GM18909 (cell line): ENCODE results near the gene ABCB10.
"Not testable (repeated sequence)": the region's sequence is repeated elsewhere in the genome, so short reads cannot be mapped to it uniquely, and the experiment has no call there.

Experiments
- ATAC-seq: cut with Tn5 transposase; IDR thresholded peaks from one replicate; pipeline ENCODE4 v1.9.1; 2021; ENCODE audit warnings: mild to moderate bottlenecking; ENCODE audit not compliant: unreplicated experiment, poor library complexity

Gene ABCB10

DNA sequence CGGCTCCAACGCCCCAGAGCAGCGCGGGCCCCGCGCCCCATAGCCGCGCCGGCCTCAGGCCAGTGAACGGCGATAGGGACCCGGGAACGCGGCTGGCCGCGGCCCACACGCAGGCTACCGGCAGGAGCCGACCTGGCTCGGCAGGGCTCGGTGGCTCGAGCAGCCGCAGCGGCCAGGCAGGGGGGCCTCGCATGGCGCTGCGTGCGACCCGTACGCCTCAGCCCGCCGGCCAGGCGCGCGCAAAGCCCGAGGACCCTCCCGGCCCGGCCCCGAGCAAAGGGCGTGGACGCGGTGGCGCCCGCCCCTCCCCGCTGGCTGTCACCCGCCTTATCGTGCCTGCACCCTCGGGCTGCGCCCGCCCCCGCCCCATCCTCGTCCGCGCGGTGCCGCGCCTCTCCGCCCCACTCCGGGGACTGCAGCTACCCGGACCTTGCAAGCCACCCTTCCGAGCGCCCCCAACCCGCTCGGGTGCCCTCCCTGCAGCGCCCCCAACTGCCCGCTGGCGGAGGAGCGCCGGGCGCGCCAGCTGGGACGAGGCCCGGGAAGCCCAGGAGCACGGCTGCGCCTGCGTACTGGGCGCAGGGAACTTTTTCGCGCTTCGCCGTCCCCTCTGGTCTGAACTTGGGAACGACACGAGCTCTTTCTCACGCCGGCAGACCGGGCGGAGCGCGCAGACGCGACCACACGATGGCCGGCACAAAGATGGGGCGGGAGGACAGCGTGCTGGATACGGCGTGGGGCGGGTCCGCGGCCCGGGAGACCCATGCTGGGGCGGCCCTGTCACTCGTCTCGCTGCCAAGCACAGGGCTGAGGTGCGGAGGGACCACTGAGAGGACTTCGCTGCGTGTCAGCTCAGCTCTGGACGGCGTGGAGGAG lies at the start of gene ABCB10:
Gene ABCB10 (minus strand): TSS at position 248 of the 876 bp plus-strand sequence. CDS start 55 bp downstream, at position 193.
- ATAC-seq, result peak; percentile 79

DNA sequence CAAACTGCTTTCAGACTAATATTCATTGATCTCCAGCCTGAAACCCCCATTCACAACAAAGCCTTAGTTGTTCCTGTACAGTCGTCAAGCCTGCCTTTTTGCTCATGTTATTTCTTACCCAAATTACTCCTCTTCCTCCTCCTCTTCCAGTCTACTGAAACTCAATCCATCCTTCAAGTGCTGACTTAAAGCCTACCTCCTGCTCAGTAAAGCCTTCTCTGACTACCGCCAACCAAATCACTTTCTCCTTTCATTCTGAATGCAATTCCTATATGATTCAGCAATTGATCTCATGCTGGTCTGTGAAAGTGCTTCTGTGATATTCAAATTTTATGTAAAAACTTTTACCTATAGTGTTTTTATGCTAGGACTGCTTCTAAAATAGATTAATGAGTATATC lies 48.9 kb upstream of the ABCB10 start:
- ATAC-seq, result no peak

DNA sequence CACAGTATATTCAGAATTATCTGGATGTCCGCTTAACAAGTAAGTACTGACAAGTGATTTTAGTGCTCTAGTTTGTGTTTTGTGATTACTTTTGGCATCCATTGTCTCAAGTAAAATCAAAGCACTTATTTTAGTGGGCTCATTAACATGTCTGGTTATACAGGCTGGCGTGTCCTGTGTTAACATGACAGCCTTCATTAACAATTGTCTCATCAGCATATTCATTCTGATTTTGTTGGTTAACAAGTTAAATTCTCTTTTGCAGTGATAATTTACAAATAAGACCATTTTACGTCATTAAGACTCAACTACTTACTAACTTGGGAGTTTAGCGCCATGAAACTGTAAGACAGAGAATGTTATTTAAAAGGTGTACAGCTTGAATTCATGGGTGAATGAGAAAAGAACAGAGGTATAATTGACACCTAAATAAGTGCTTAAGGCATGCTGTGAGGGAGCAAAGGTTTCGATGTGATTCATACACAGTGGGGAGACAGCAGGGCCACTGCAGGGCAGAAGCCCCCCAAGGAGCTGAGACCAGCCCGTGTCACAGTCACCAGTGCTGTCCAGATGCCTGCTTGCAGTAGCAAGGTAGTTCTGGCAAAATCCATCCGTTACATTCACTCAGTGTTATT lies 45.0 kb upstream of the ABCB10 start:
- no peak for ATAC-seq

DNA sequence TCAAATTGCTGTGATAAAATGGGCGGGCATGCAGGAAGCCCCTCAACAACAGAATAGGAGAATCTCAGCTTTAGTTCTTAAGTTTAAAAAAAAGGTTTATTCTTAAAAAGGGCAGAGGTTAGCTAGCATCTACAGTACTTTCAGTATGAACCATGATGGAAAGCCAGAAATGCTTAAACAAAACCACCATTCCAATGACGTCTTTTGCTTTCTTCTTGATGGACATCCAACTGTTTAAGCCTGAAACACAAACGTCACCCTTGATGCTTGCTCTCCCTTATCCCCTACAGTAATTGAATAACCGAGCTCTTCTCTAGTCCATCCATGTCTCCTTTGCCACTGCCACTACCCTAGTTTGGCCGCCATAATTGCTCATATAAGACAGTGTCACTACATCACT lies 41.7 kb upstream of the ABCB10 start:
- no peak for ATAC-seq

DNA sequence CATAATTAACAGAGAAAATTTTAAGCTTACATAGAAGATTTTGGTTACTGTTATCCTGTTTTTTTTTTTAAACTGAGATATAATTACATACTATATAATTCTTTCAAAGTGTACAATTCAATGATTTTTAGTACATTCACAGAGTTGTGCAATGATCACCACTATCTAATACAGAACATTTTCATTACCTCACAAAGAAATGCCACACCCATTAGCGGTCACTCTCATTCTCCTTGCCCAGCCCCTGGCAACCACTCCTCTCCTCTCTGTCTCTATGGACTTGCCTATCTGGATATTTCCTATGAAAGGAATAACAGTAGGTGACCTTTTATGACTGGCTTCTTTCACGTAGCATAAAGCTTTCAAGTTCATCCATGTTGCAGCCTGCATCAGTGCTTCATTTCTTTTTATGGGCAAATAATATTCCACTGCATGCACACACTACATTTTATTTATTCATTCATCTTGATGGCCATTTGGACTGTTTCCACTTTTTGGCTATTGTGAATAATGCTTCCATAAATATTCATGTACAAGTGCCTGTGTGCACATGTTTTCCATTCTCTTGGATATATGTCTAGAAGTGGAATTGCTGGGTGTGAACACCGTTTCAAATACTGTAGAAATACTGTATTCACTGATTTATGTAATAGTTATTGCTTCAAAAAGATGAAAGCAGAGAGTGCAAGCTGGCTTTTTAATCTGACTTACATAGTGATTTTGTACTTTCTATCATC lies 40.9 kb upstream of the ABCB10 start:
- no peak for ATAC-seq

DNA sequence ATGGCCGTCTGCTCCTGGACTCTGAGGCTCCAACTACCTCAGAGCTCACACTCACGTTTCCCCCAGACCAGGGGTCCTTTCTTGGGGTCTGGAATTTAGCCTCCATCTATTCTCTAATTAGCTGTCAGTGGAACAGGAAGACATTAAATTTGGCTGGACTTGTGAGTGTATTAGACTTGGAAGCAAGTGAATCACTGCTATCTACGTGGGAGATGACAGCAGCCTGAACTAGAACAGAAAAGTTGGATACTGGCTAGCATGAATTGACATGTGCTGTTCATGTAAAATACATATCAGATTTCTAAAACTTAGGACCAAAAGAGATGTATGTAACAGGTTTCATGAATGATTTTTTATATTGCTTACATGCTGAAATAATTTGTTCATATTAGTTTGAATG lies 39.4 kb upstream of the ABCB10 start:
- ATAC-seq, result no peak

DNA sequence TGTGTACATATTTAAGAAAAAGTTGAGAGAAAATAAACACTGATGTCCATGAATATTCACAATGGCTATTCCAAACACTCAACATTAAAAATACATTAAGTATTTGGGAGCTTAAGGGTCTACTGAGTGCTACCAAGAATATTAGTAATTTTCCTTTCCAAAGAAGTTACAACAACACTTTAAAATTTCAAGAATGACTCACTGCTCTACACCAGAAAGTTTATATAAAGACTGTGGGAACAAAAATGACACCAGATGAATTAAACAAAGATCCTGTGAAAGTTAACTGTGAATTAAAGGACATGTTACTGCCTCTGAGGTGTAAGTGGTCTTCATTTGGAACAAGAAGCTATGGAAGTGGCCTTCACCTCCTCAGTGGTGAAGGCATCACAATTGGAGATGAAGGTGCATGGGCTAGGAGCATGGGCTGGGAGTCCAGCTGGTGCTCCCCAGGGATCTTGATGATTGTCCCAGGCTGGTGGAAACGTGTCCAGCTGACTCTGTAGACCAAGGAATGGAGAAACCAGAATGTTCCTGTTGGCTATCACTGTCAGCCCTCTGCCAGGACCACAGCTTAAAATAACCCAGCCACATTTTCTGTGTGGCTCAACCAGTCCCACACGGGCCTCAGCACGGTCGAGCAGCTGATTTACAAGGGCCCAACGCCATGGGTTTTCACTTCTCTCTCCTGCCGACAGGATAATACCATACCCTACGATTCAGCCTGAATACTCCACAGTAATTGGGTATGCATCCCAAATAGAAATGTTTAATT lies 38.6 kb upstream of the ABCB10 start:
- no peak for ATAC-seq

DNA sequence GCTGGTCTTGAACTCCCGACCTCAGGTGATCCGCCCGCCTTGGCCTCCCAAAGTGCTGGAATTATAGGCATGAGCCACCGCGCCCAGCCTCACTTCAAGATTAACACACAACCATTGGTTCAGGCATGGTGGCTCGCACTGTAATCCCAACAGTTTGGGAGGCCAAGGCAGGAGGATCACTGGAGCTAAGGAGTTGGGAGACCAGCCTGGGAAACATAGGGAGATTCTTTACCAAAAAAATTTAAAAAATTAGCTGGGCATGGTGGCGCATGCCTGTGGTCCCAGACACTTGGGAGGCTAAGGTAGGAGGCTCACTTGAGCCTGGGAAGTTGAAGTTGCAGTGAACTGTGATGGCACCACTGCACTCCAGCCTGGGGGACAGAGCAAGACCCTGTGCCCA lies 37.4 kb upstream of the ABCB10 start:
- ATAC-seq, result not testable (repeated sequence)

DNA sequence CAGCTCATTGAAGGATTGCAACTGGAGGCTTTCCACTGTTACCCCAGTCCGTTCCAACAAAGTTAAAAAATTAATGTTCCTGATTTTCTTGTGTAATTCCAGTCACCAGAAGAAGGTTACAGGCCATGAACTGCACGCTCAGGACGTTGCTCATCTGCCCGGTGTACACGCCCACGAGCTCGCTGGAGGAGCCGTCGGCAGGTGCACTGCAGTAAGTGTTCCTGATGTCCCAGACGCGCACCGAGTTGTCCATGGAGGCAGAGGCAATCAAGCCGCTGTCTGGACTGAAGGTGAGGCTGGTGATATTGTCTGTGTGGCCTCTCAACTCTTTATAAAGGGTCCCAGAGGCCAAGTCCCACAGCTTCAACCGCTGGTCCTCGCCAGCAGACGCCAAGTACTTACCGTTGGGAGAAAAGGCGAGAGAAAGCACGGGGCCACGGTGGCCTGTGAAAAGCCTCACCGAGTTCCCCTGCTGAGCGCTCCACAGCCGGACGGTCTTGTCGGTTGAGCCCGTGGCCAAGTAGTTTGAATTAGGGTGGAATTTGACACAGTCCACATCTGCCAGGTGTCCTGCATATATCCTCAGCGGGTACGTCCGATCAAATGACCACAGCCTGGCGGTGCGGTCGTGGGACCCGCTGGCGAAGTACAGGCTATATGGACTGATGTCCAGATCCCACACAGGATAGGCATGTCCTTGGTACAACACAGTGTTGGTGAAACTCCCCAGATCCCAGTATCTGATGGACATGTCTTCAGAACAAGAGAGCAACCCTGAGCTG lies 35.9 kb upstream of the ABCB10 start:
- ATAC-seq, result no peak

DNA sequence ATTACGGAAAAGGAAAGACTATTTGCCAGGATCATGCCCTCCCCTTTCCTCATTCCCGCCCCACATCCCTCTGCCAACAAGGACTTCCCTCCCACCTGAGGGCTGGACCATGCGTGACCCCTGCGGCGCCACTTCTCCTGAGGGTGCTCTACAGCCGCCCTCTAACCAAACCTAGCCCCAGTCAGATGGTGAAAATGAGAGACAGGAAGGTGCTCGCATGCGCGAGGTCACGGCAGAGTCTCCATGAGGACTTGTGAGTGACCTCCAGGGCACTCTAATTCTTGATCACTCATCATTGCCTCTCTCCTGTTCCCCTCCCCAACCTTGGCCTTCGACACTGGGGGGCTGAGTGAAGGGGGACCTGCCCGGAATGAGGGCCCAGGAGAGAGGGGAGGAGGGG lies 35.3 kb upstream of the ABCB10 start:
- no peak for ATAC-seq

DNA sequence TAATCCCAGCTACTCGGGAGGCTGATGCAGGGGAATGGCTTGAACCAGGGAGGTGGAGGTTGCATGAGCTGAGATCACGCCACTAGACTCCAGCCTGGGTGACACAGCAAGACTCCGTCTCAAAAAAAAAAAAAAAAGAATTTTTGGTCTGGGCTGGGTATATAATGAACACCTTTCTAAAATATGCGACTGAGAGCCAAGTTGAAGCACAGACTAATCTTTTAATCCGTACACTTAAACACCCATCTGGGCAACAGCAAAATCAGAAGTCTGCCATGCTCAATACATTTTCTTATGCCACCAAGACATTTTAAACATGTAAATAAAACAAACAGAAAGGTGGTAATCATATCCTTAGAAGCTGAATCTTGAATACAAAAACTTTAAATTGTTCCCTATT lies 31.6 kb upstream of the ABCB10 start:
- no peak for ATAC-seq

DNA sequence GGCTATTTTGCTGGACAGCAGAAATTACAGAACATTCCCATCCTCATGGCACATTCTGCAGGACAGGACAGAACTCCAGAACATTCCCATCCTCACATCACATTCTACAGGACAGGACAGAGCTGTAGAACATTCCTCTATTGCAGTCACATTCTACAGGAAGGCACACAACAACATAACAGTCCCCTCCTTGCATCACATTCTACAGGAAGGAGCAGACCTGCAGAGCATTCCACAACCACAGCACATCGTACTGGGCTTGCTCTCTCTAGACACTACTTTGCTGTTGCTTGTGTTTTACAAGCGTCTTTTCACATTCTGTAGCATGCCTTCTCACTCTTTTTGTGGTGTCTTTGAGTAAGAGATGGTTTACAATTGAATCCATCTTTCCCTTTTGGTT lies 26.8 kb upstream of the ABCB10 start:
- ATAC-seq, result no peak

DNA sequence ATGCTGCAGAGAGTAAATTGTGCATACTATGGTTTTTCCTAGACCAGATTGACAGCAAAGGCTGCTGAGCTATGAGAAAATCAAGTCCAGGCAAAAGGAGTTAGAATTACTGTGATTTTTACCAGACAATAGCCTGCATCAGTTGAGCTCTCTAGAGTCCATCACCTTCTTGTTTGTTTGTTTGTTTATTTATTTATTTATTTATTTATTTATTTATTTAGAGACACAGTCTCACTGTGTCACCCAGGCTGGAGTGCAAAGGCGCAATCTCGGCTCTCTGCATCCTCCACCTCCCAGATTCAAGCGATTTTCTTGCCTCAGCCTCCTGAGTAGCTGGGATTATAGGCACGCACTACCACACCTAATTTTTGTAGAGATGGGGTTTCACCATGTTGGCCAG lies 24.2 kb upstream of the ABCB10 start:
- ATAC-seq, result no peak

DNA sequence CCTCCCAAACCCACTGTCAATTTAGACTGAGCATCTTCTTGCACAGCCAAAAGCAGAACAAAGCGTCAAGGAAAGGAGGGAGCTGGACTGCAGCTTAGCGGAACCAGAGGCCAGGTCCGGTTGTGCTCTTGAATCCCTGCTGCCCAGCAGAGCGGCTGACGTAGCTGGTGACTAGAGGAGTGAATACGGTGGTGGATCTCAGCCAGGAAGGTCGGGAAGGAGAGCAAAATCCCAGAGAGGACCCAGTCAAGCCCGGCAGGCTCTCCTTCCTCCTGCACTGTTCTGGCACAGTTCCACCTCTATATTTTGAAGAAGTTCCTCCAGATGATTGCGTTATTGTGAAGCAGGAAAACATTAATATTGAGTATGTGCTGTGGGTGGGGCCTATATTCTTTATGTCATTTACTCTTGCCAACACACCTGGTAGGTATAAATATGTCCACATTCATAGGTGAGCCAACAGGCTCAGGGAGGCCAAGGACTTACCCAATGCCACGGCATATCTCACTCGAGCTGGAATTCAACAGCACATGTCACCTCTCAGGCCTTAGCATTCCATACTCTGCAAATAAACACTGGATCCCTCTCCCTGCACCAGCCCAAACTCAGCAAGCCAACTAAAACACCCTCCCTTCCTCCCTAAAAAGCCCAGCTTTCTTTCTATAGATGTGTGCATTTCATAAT lies 23.6 kb upstream of the ABCB10 start:
- no peak for ATAC-seq

DNA sequence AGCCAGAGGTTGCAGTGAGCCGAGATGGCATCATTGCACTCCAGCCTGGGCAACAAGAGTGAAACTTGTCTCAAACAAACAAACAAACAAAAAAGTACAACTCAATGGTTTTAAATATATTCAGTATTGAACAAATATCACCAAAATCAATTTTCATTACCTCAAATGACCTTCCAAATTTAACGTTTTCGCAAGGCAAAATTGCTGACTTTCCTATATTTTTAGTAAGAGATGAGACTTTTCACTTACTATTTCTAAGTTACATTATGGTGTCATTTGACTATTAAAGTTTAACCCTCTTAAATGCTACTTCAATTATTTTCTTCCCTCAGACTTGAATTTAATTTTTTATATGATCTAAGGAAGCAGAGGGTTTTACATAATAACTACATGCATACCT lies 23.0 kb upstream of the ABCB10 start:
- ATAC-seq, result no peak

DNA sequence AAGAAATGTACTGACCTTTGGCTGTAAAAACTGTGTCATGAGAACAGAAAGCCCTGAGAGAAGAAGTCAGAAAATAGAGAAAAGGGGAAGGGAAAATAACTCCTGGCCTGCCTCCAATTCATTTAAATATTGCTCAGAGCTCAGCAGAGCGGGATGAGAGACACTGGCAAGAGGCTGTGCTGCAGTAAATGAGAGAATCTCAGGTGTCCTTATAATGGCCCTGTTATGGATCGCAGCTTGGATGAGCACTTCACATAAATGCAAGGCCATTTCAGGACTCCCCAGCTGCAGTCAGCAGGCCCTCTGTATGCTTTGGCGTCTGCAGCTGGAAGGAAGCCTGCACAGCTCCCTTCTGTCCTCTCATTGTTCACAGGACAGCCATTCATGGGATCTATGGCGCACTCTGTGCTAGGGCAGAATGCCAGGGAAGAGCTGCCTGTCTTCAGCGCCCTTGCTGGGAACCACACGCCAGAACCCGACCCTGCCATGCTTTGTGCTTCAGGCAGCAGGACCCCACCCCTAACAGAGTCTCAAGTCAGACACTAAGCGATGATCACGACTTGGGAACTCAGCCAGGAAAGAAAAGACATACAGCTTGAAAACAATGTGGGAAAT lies 20.7 kb upstream of the ABCB10 start:
- peak; percentile 74 for ATAC-seq

DNA sequence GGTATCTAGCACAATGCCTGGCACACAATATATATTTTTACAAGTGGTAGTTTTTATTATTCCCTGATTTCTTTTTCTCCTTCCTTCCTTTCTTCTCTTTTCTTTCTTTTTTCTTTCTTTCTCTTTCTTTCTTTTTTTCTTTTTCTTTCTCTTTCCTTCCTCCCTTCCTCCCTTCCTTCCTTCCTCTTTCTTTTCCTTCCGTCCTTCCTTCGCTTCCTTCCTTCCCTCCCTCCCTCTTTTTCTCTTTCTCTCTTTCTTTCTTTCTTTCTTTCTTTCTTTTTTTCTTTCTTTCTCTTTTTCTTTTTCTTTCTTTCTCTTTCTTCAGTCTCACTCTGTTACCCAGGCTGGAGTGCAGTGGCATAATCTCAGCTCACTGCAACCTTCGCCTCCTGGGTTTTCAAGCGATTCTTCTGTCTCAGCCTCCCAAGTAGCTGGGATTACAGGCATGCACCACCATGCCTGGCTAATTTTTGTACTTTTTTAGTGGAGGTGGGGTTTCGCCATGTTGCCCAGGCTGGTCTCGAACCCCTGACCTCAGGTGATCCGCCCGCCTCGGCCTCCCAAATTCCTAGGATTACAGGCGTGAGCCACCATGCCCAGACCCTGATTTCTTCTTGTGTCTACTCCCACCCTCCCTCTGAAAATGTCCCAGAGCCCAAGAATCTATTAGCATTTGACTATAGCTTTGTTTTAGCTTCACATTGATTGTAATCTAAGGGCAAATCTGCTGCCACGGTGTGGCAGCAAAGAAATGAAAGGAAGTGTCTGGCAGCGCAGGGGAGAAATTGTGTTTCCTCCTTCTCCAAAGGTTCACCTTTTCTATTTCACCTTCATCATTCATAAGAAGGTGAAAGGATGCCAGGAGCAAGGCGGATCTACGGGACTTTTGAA lies 19.9 kb upstream of the ABCB10 start:
- ATAC-seq, result peak; percentile 20
